ENCODE data around the gene CABP1. TPM values are rescaled to one million over a fixed set of nuclear protein-coding genes. Genes with fewer than 3 reads are reported as not detected.
"Not testable (repeated sequence)": the region's sequence is repeated elsewhere in the genome, so short reads cannot be mapped to it uniquely, and the experiment has no call there.

CABP1 gene
- total RNA-seq, 1 experiment from 2014 or later = 3.0 TPM

- H2AFZ ChIP-seq (ENCODE audit: low read length) = no peak overlapping the region
- no peak overlapping the region for H2BK15ac ChIP-seq (ENCODE audit: low read depth, low read length)
- H3K4me1 ChIP-seq (ENCODE audit: insufficient read depth, low read length) = no peaks in the 10 kb centered on the region
- no peaks in the 10 kb centered on the region for H3K79me1 ChIP-seq (ENCODE audit: insufficient read depth, low read depth, low read length, poor library complexity, severe bottlenecking)
- H3K9me3 ChIP-seq (ENCODE audit: control insufficient read depth, low read depth, low read length) = no peaks in the 10 kb centered on the region
- no peak overlapping the region for H3K4ac ChIP-seq (ENCODE audit: low read depth, low read length)
- no peak overlapping the region for H3K4me2 ChIP-seq (ENCODE audit: insufficient read depth, insufficient read length, low read length)
- no peak overlapping the region for H2BK120ac ChIP-seq (ENCODE audit: low read depth, low read length, poor library complexity, severe bottlenecking)
- H3K27me3 ChIP-seq (ENCODE audit: insufficient read depth, low read length) = no peaks in the 10 kb centered on the region
- H2AK5ac ChIP-seq (ENCODE audit: insufficient read length, low read length) = no peak overlapping the region
- no peak for TF ChIP-seq CTCF (conservative IDR thresholded peaks at IDR 0.05)
- H3K4me3 Mint-ChIP-seq = no peak overlapping the region
- no peak overlapping the region for H3K18ac ChIP-seq (ENCODE audit: insufficient read length, low read depth, low read length)
- no peak for DNase-seq
- no peak overlapping the region for H2BK5ac ChIP-seq (ENCODE audit: insufficient read length, low read length)
- H3K27me3 Mint-ChIP-seq (ENCODE audit: low read depth) = peaks cover 1% of the 10 kb centered on the region; the same call in 1 of the 2 replicates
- no peak overlapping the region for H3K27ac ChIP-seq (ENCODE audit: insufficient read length, low read depth, low read length)
- H4K5ac ChIP-seq (ENCODE audit: insufficient read length, low read depth, low read length) = no peak overlapping the region
- no peaks in the 10 kb centered on the region for H3K9me3 Mint-ChIP-seq
- no CpG with 5 or more reads among the region's 4 CpGs for WGBS (ENCODE audit: extremely low coverage, insufficient read length, low lambda C conversion rate)
- H3K56ac ChIP-seq (ENCODE audit: insufficient read length, low read depth, low read length) = no peak overlapping the region
- no peak overlapping the region for H3K23ac ChIP-seq (ENCODE audit: insufficient read length, low read depth, low read length)
- H3K36me3 Mint-ChIP-seq (ENCODE audit: insufficient read depth in 1 of 3, low read depth in 3 of 3) = no peaks in the 10 kb centered on the region
- no peak overlapping the region for H3T11ph ChIP-seq (ENCODE audit: low read length)
- no peaks in the 10 kb centered on the region for H3K23me2 ChIP-seq (ENCODE audit: insufficient read length, low read depth, low read length, poor library complexity, severe bottlenecking)
- H3K4me1 Mint-ChIP-seq = no peaks in the 10 kb centered on the region
- no peaks in the 10 kb centered on the region for H4K20me1 ChIP-seq (ENCODE audit: control insufficient read depth, insufficient read depth, insufficient read length)
- no peak overlapping the region for H2BK12ac ChIP-seq (ENCODE audit: insufficient read length, low read depth, low read length)
- H4K8ac ChIP-seq (replicated peaks; ENCODE audit: insufficient read length, low read depth, low read length) = no peak overlapping the region
- H3K14ac ChIP-seq (ENCODE audit: insufficient read depth, low read length) = no peak overlapping the region
- no peak overlapping the region for H3K9ac ChIP-seq (ENCODE audit: extremely low read depth, insufficient read length, low read length)
- no peak overlapping the region for H4K91ac ChIP-seq (ENCODE audit: insufficient read length, low read depth, low read length)
- no peak overlapping the region for H3K27ac Mint-ChIP-seq
- no peak overlapping the region for H2BK20ac ChIP-seq (ENCODE audit: low read depth, low read length, poor library complexity, severe bottlenecking)
- H3K79me2 ChIP-seq (ENCODE audit: insufficient read depth, low read length) = no peaks in the 10 kb centered on the region
Measured at GRCh38 chr12:120610560-120610959, 29.9 kb upstream of the CABP1 start.

- H2AK5ac ChIP-seq (ENCODE audit: insufficient read length, low read length); DNase-seq; H4K8ac ChIP-seq (replicated peaks; ENCODE audit: insufficient read length, low read depth, low read length); H3K23me2 ChIP-seq (ENCODE audit: insufficient read length, low read depth, low read length, poor library complexity, severe bottlenecking); H3K18ac ChIP-seq (ENCODE audit: insufficient read length, low read depth, low read length); H3T11ph ChIP-seq (ENCODE audit: low read length); H3K4me1 Mint-ChIP-seq; H2BK120ac ChIP-seq (ENCODE audit: low read depth, low read length, poor library complexity, severe bottlenecking); H2BK15ac ChIP-seq (ENCODE audit: low read depth, low read length); H4K91ac ChIP-seq (ENCODE audit: insufficient read length, low read depth, low read length); H3K9me3 ChIP-seq (ENCODE audit: control insufficient read depth, low read depth, low read length); H3K36me3 Mint-ChIP-seq (ENCODE audit: insufficient read depth in 1 of 3, low read depth in 3 of 3); H3K4me1 ChIP-seq (ENCODE audit: insufficient read depth, low read length); H3K4me3 Mint-ChIP-seq; H3K56ac ChIP-seq (ENCODE audit: insufficient read length, low read depth, low read length); H2BK12ac ChIP-seq (ENCODE audit: insufficient read length, low read depth, low read length); H3K4me2 ChIP-seq (ENCODE audit: insufficient read depth, insufficient read length, low read length); H3K23ac ChIP-seq (ENCODE audit: insufficient read length, low read depth, low read length); H3K14ac ChIP-seq (ENCODE audit: insufficient read depth, low read length); H4K20me1 ChIP-seq (ENCODE audit: control insufficient read depth, insufficient read depth, insufficient read length); H3K27me3 ChIP-seq (ENCODE audit: insufficient read depth, low read length); H2BK20ac ChIP-seq (ENCODE audit: low read depth, low read length, poor library complexity, severe bottlenecking); H3K9ac ChIP-seq (ENCODE audit: extremely low read depth, insufficient read length, low read length); H3K27ac Mint-ChIP-seq; H2AFZ ChIP-seq (ENCODE audit: low read length); H4K5ac ChIP-seq (ENCODE audit: insufficient read length, low read depth, low read length); H3K79me1 ChIP-seq (ENCODE audit: insufficient read depth, low read depth, low read length, poor library complexity, severe bottlenecking); H3K4ac ChIP-seq (ENCODE audit: low read depth, low read length); H3K27ac ChIP-seq (ENCODE audit: insufficient read length, low read depth, low read length); H3K27me3 Mint-ChIP-seq (ENCODE audit: low read depth); H3K79me2 ChIP-seq (ENCODE audit: insufficient read depth, low read length); H2BK5ac ChIP-seq (ENCODE audit: insufficient read length, low read length); H3K9me3 Mint-ChIP-seq: not testable (repeated sequence)
- no CpG with 5 or more reads among the region's 1 CpG for WGBS (ENCODE audit: extremely low coverage, insufficient read length, low lambda C conversion rate)
Measured at GRCh38 chr12:120611534-120611933, 28.9 kb upstream of the CABP1 start.
